Measurements from ENCODE around the gene LY6G6C. TPM values are rescaled to one million over a fixed set of nuclear protein-coding genes. Genes with fewer than 3 reads are reported as not detected.

The LY6G6C gene
- total and polyA plus RNA-seq, 2 of the 13 experiments (the other 11 are each of a cell fraction or from before 2014, with no cell fraction given), result 0.15 TPM; not detected in 1

GRCh38 chr6:31729979-31730630 is 8.6 kb upstream of the LY6G6C start (continued):
- TF ChIP-seq FOXP1 (IDR thresholded peaks at IDR 0.05) (no peak), FOXP1 (CRISPR knock-in tag; IDR thresholded peaks at IDR 0.05) (no peak), MAX (IDR thresholded peaks at IDR 0.05) (no peak), TFDP1 (CRISPR knock-in tag; IDR thresholded peaks at IDR 0.05; ENCODE audit: borderline replicate concordance) (no peak), TARDBP (CRISPR knock-in tag; IDR thresholded peaks at IDR 0.05) (peak; percentile 50), ZNF256 (CRISPR knock-in tag; conservative IDR thresholded peaks at IDR 0.05) (no peak), ERF (CRISPR knock-in tag; IDR thresholded peaks at IDR 0.05) (peak; percentile 4; the same call in 1 of the 2 replicates), MIER2 (CRISPR knock-in tag; IDR thresholded peaks at IDR 0.05) (no peak), ASH2L (IDR thresholded peaks at IDR 0.05; ENCODE audit: insufficient read length, low read depth, low read length) (peak; percentile 63), FOXK2 (IDR thresholded peaks at IDR 0.05) (no peak), ZNF652 (CRISPR knock-in tag; IDR thresholded peaks at IDR 0.05; ENCODE audit: borderline replicate concordance, low read depth) (no peak), NR2F1 (CRISPR knock-in tag; IDR thresholded peaks at IDR 0.05) (no peak), MIXL1 (CRISPR knock-in tag; IDR thresholded peaks at IDR 0.05) (no peak), ZNF616 (CRISPR knock-in tag; IDR thresholded peaks at IDR 0.05; ENCODE audit: low read depth) (peak; percentile 79; the same call in 1 of the 2 replicates), NR2F2 (IDR thresholded peaks at IDR 0.05; ENCODE audit: borderline replicate concordance, low read depth) (no peak), TERF1 (CRISPR knock-in tag; IDR thresholded peaks at IDR 0.05) (no peak), ZNF782 (CRISPR knock-in tag; IDR thresholded peaks at IDR 0.05; ENCODE audit: borderline replicate concordance) (peak; percentile 84; the same call in 1 of the 2 replicates), GMEB2 (CRISPR knock-in tag; IDR thresholded peaks at IDR 0.05; ENCODE audit: low read depth) (no peak), ZNF841 (CRISPR knock-in tag; IDR thresholded peaks at IDR 0.05; ENCODE audit: borderline replicate concordance) (no peak), MXD1 (CRISPR knock-in tag; IDR thresholded peaks at IDR 0.05) (peak; percentile 25; the same call in 1 of the 2 replicates), NFAT5 (CRISPR knock-in tag; IDR thresholded peaks at IDR 0.05) (no peak)

Measured in HepG2 (cell line).